Fibroblast of lung (primary cell): Measurements from ENCODE around the gene HIBCH. TPM values are rescaled to one million over a fixed set of nuclear protein-coding genes. Genes with fewer than 3 reads are reported as not detected.
"Not testable (repeated sequence)": the region's sequence is repeated elsewhere in the genome, so short reads cannot be mapped to it uniquely, and the experiment has no call there.

Experiments used
- DNase-seq, 2 donors: peaks; one replicate each; pipeline versions ENCODE4 v3.0.0 to v3.0.0-alpha.2; 2010; ENCODE audit warnings: low read depth in 2 of 2
- H2AFZ ChIP-seq: 2 replicates; pipeline ENCODE4 v1.5.1; 2012; ENCODE audit warnings: low read length, control low read depth, inconsistent platforms
- H3K27ac ChIP-seq: 2 replicates; pipeline ENCODE4 v1.5.1; 2011; ENCODE audit warnings: low read length, control low read depth; ENCODE audit not compliant: insufficient read depth
- H3K27me3 ChIP-seq: 2 replicates; pipeline ENCODE4 v1.5.1; 2011; ENCODE audit warnings: mild to moderate bottlenecking, low read length; ENCODE audit not compliant: control insufficient read depth, insufficient read depth
- H3K36me3 ChIP-seq: 2 replicates; pipeline ENCODE4 v1.5.1; 2011; ENCODE audit warnings: low read length; ENCODE audit not compliant: control insufficient read depth, insufficient read depth
- H3K4me1 ChIP-seq: 2 replicates; pipeline ENCODE4 v1.5.1; 2011; ENCODE audit warnings: low read length; ENCODE audit not compliant: control insufficient read depth, insufficient read depth; ENCODE audit errors: extremely low read depth
- H3K4me2 ChIP-seq: 2 replicates; pipeline ENCODE4 v1.5.1; 2011; ENCODE audit warnings: low read length, control low read depth; ENCODE audit not compliant: insufficient read depth; ENCODE audit errors: extremely low read depth
- H3K4me3 ChIP-seq, 4 experiments: fragments of 200-600 bp in 1 of 4; sonication (generic) in 1 of 4; replicated peaks in 1 of 4; 2 replicates each; pipeline ENCODE4 v1.5.1; 2011 to 2016; ENCODE audit warnings: low read length in 4 of 4, low read depth in 3 of 4, mild to moderate bottlenecking in 3 of 4, control low read depth in 2 of 4, inconsistent platforms in 1 of 4, mixed read lengths in 1 of 4; ENCODE audit not compliant: insufficient read depth in 1 of 4; ENCODE audit errors: control extremely low read depth in 1 of 4
- H3K79me2 ChIP-seq: 2 replicates; pipeline ENCODE4 v1.5.1; 2012; ENCODE audit warnings: mild to moderate bottlenecking, low read length, inconsistent platforms; ENCODE audit not compliant: control insufficient read depth, insufficient read depth
- H3K9ac ChIP-seq: 2 replicates; pipeline ENCODE4 v1.5.1; 2011; ENCODE audit warnings: mild to moderate bottlenecking, low read length, control low read depth; ENCODE audit not compliant: insufficient read depth
- H3K9me3 ChIP-seq: 2 replicates; pipeline ENCODE4 v1.5.1; 2012; ENCODE audit warnings: low read depth, low read length; ENCODE audit not compliant: control insufficient read depth, insufficient read depth
- H4K20me1 ChIP-seq: 2 replicates; pipeline ENCODE4 v1.5.1; 2011; ENCODE audit warnings: low read length; ENCODE audit not compliant: control insufficient read depth, insufficient read depth; ENCODE audit errors: extremely low read depth
- EZH2 ChIP-seq: IDR thresholded peaks from 2 replicates; pipeline ENCODE4 v1.5.1; 2012; ENCODE audit warnings: low read length, control low read depth, mild to moderate bottlenecking; ENCODE audit errors: missing control alignments
- polyA plus RNA-seq, 2 donors: library from polyadenylated mRNA; depleted of rRNA in 1 of 2; stranded (reverse) in 1 of 2; unstranded in 1 of 2; fragments of >200 nt; gene quantifications; 2 replicates each; pipeline ENCODE4 v1.2.1, GENCODE V29; 2011 to 2012; ENCODE audit warnings: missing spikeins in 1 of 2
- total RNA-seq: library from RNA; depleted of rRNA; stranded (reverse); fragments of >200 nt; gene quantifications from 2 replicates; pipeline ENCODE4 v1.2.1, GENCODE V29; 2014
- TF ChIP-seq, protein P1 (sequence below), 2 donors: IDR thresholded peaks in 1 of 2; conservative IDR thresholded peaks in 1 of 2; 1 replicate in 1 of 2; 2 replicates in 1 of 2; pipeline ENCODE4 v1.5.1; 2011 to 2012; ENCODE audit warnings: low read length in 2 of 2, control low read depth in 1 of 2, inconsistent platforms in 1 of 2, low read depth in 1 of 2, mild to moderate bottlenecking in 1 of 2

Gene HIBCH
- total and polyA plus RNA-seq, 2 donors (not counting 1 experiment from before 2014, with no cell fraction given): 14.9 to 19.2 TPM

DNA sequence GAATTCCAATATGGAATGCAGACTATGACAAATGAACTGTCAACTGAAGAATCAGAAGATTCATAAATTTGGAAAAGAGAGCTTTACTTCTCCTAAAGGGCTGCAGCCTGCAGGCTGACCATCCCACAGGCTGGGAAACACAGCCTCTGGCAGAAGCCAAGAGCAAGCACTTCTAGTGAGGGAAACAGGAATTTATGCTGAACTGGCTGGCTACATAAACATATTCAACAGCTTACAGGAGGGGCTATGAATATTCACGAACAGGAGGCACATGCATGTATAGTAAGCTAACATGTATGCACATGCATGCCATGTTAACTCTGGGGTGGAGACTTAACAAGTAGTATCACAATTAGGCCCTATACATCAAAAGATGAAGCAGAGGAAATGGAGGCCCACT is 17.6 kb downstream of the HIBCH start:
- Histone ChIP-seq H3K4me3 (no peak overlapping the region), H3K27ac (no peak overlapping the region), H4K20me1 (no peaks in the 10 kb centered on the region), H3K9ac (no peak overlapping the region), H3K4me2 (no peak overlapping the region), H3K27me3 (no peaks in the 10 kb centered on the region), H3K36me3 (no peaks in the 10 kb centered on the region), H3K4me1 (no peaks in the 10 kb centered on the region), H3K9me3 (no peaks in the 10 kb centered on the region), H2AFZ (no peak overlapping the region), H3K79me2 (no peaks in the 10 kb centered on the region)
- DNase-seq: no peak
- TF ChIP-seq, protein P1, sequence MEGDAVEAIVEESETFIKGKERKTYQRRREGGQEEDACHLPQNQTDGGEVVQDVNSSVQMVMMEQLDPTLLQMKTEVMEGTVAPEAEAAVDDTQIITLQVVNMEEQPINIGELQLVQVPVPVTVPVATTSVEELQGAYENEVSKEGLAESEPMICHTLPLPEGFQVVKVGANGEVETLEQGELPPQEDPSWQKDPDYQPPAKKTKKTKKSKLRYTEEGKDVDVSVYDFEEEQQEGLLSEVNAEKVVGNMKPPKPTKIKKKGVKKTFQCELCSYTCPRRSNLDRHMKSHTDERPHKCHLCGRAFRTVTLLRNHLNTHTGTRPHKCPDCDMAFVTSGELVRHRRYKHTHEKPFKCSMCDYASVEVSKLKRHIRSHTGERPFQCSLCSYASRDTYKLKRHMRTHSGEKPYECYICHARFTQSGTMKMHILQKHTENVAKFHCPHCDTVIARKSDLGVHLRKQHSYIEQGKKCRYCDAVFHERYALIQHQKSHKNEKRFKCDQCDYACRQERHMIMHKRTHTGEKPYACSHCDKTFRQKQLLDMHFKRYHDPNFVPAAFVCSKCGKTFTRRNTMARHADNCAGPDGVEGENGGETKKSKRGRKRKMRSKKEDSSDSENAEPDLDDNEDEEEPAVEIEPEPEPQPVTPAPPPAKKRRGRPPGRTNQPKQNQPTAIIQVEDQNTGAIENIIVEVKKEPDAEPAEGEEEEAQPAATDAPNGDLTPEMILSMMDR (conservative IDR thresholded peaks at IDR 0.05 in 1 of 2, IDR thresholded peaks at IDR 0.05 in 1 of 2; ENCODE audit: low read depth in 1 of 2, low read length in 2 of 2): no peak
- TF ChIP-seq EZH2: no peak

- Histone ChIP-seq H3K27ac (no peak overlapping the region), H2AFZ (no peak overlapping the region), H3K9ac (no peak overlapping the region), H3K4me1 (no peaks in the 10 kb centered on the region), H3K36me3 (no peaks in the 10 kb centered on the region), H3K4me3 (no peak overlapping the region), H3K27me3 (no peaks in the 10 kb centered on the region), H4K20me1 (no peaks in the 10 kb centered on the region), H3K79me2 (no peaks in the 10 kb centered on the region), H3K9me3 (no peaks in the 10 kb centered on the region), H3K4me2 (no peak overlapping the region)
- no peak for TF ChIP-seq EZH2
- TF ChIP-seq, protein P1 (conservative IDR thresholded peaks at IDR 0.05 in 1 of 2, IDR thresholded peaks at IDR 0.05 in 1 of 2; ENCODE audit: low read depth in 1 of 2, low read length in 2 of 2): no peak
- DNase-seq: no peak
Measured at GRCh38 chr2:190301032-190301431, 18.6 kb downstream of the HIBCH start.

- H3K36me3 ChIP-seq, H3K4me2 ChIP-seq, H4K20me1 ChIP-seq, H2AFZ ChIP-seq, H3K79me2 ChIP-seq, H3K4me3 ChIP-seq, H3K9ac ChIP-seq, H3K9me3 ChIP-seq, H3K4me1 ChIP-seq, H3K27me3 ChIP-seq, DNase-seq, H3K27ac ChIP-seq: not testable (repeated sequence)
Measured at GRCh38 chr2:190297880-190298279, 21.7 kb downstream of the HIBCH start.

DNA sequence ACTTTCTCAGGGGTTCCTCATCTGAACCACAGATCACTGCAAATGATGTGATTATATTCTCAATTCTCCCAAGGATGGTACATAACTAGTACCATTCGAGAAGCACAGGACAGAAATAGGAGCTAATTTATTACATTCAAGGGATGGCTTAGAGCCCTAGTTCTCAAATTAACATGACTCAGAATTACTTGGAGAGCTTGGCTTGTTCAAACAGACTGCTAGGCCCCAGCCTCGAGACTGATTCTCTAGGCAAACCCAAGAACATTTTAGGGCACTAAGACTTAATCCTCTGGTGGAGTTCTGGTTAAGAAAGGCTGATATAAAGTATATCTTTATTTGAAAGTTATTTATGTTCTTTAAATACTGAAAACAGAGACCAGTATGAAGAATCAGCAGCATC is 35.8 kb downstream of the HIBCH start:
- H2AFZ ChIP-seq: no peak overlapping the region
- no peak overlapping the region for H3K27ac ChIP-seq
- no peak overlapping the region for H3K9ac ChIP-seq

More for the DNA sequence above, 35.8 kb downstream of the HIBCH start:
- no peaks in the 10 kb centered on the region for H3K4me1 ChIP-seq
- H3K4me3 ChIP-seq: no peak overlapping the region
- peak; percentile 61 to 63 for DNase-seq
- H3K36me3 ChIP-seq: no peaks in the 10 kb centered on the region
- H4K20me1 ChIP-seq: no peaks in the 10 kb centered on the region
- H3K79me2 ChIP-seq: no peaks in the 10 kb centered on the region
- no peak overlapping the region for H3K4me2 ChIP-seq
- no peaks in the 10 kb centered on the region for H3K27me3 ChIP-seq
- TF ChIP-seq EZH2: no peak
- TF ChIP-seq, protein P1 (conservative IDR thresholded peaks at IDR 0.05 in 1 of 2, IDR thresholded peaks at IDR 0.05 in 1 of 2; ENCODE audit: low read depth in 1 of 2, low read length in 2 of 2): no peak
- H3K9me3 ChIP-seq: no peaks in the 10 kb centered on the region
